Measurements from ENCODE around the gene SRSF4. TPM values are rescaled to one million over a fixed set of nuclear protein-coding genes. Genes with fewer than 3 reads are reported as not detected.

SRSF4 gene
- total RNA-seq, 1 donor: 27.9 TPM

DNA sequence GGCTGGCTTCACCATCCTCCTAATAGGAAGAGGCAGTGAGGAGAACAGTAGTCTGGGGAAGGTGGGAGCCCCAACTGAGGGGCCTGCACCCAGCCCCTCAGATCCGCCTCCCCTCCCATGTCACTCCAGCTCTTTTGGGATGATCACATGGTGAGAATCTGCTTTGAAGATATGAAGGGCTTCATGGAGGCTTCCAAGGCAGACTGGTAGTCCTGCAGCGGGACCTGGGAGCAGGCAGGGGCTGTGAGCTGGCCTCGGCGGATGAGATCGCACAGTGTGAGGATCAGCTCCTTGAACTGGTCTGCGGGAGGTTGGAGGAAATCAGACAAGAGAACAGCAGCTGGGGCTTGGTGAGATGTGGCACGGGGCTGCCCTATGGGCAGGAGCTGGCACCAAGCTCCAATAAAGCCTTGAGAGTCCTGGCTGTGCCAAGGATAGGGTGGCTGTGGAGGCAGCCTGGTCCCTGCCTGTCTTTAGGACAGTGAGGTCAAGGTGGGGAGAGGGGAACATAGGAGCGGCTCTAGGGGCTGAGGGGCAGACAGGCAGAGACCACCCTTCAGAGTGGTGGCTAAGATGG lies 12.3 kb upstream of the SRSF4 start:
- TF ChIP-seq, protein P1, sequence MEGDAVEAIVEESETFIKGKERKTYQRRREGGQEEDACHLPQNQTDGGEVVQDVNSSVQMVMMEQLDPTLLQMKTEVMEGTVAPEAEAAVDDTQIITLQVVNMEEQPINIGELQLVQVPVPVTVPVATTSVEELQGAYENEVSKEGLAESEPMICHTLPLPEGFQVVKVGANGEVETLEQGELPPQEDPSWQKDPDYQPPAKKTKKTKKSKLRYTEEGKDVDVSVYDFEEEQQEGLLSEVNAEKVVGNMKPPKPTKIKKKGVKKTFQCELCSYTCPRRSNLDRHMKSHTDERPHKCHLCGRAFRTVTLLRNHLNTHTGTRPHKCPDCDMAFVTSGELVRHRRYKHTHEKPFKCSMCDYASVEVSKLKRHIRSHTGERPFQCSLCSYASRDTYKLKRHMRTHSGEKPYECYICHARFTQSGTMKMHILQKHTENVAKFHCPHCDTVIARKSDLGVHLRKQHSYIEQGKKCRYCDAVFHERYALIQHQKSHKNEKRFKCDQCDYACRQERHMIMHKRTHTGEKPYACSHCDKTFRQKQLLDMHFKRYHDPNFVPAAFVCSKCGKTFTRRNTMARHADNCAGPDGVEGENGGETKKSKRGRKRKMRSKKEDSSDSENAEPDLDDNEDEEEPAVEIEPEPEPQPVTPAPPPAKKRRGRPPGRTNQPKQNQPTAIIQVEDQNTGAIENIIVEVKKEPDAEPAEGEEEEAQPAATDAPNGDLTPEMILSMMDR (IDR thresholded peaks at IDR 0.05; ENCODE audit: extremely low read depth, low read depth, low read length): no peak
- no peaks in the 10 kb centered on the region for H4K20me1 ChIP-seq (ENCODE audit: insufficient read depth, low read length)
- no peak overlapping the region for H3K4me2 ChIP-seq (ENCODE audit: insufficient read depth, low read length)
- no peak for DNase-seq (ENCODE audit: insufficient read length, low spot score, missing footprints)
- H2AFZ ChIP-seq (ENCODE audit: low read length): no peak overlapping the region
- no peak overlapping the region for H3K4me3 ChIP-seq (ENCODE audit: insufficient read depth, low read length)
- H3K4me1 ChIP-seq (ENCODE audit: insufficient read depth, low read length): peaks cover 18% of the 10 kb centered on the region
- no peaks in the 10 kb centered on the region for H3K9me3 ChIP-seq (ENCODE audit: low read depth, low read length)
- H3K27ac ChIP-seq (ENCODE audit: low read depth, low read length): no peak overlapping the region
- no peaks in the 10 kb centered on the region for H3K79me2 ChIP-seq (ENCODE audit: insufficient read depth, low read length)
- no peaks in the 10 kb centered on the region for H3K27me3 ChIP-seq (ENCODE audit: insufficient read depth, low read length)
- peaks cover 19% of the 10 kb centered on the region for H3K36me3 ChIP-seq (ENCODE audit: insufficient read depth, low read length)

DNA sequence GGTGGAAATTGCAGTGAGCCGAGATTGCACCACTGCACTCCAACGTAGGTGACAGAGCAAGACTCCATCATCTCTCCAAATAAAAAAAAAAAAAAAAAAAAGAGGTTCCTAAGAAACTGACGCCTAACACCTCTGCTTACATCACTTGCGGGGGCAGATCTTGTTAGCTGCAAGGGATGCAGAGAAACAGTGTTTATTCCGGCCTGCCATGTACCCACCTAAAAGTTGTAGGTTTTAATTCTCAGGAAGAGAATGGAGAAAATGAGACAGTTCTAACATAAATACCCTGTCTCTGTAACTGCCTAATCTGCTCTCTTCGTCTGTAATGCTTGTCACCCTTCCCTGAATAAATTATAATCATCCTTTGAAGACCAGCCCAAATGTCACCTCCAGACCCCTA lies 9.0 kb upstream of the SRSF4 start:
- Histone ChIP-seq H2AFZ (ENCODE audit: low read length) (no peak overlapping the region), H3K27me3 (ENCODE audit: insufficient read depth, low read length) (no peaks in the 10 kb centered on the region), H3K9me3 (ENCODE audit: low read depth, low read length) (no peaks in the 10 kb centered on the region), H3K27ac (ENCODE audit: low read depth, low read length) (no peak overlapping the region), H3K36me3 (ENCODE audit: insufficient read depth, low read length) (peaks cover 11% of the 10 kb centered on the region), H3K4me2 (ENCODE audit: insufficient read depth, low read length) (no peak overlapping the region), H3K4me1 (ENCODE audit: insufficient read depth, low read length) (peaks cover under 1% of the 10 kb centered on the region), H4K20me1 (ENCODE audit: insufficient read depth, low read length) (no peaks in the 10 kb centered on the region), H3K4me3 (ENCODE audit: insufficient read depth, low read length) (no peak overlapping the region), H3K79me2 (ENCODE audit: insufficient read depth, low read length) (no peaks in the 10 kb centered on the region)
- TF ChIP-seq, protein P1 (IDR thresholded peaks at IDR 0.05; ENCODE audit: extremely low read depth, low read depth, low read length): no peak
- DNase-seq (ENCODE audit: insufficient read length, low spot score, missing footprints): no peak

DNA sequence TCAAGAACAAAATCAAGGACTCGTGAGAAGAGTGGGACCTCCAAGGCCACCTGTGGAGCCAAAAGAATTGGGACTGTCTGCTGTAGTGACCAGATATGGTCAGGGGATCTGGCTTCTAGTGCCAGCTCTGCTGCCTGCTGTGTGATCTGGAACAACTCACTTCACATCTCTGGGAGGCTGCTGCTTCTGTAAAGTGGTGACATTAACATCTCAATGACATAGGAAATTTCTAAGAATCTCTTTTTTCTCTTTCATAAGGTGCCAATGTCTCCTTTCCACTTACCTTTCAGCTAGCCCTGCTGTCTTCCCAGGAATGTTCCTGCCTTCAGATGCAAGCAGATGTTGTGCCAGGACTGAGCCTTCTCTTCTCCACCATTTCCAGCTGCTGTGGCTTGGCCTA lies 5.0 kb upstream of the SRSF4 start:
- TF ChIP-seq, protein P1 (IDR thresholded peaks at IDR 0.05; ENCODE audit: extremely low read depth, low read depth, low read length): no peak
- Histone ChIP-seq H3K4me2 (ENCODE audit: insufficient read depth, low read length) (no peak overlapping the region), H4K20me1 (ENCODE audit: insufficient read depth, low read length) (no peaks in the 10 kb centered on the region), H3K27me3 (ENCODE audit: insufficient read depth, low read length) (no peaks in the 10 kb centered on the region), H3K27ac (ENCODE audit: low read depth, low read length) (no peak overlapping the region), H3K4me3 (ENCODE audit: insufficient read depth, low read length) (no peak overlapping the region), H3K4me1 (ENCODE audit: insufficient read depth, low read length) (no peaks in the 10 kb centered on the region), H3K36me3 (ENCODE audit: insufficient read depth, low read length) (no peaks in the 10 kb centered on the region), H2AFZ (ENCODE audit: low read length) (no peak overlapping the region), H3K9me3 (ENCODE audit: low read depth, low read length) (no peaks in the 10 kb centered on the region), H3K79me2 (ENCODE audit: insufficient read depth, low read length) (no peaks in the 10 kb centered on the region)
- no peak for DNase-seq (ENCODE audit: insufficient read length, low spot score, missing footprints)

DNA sequence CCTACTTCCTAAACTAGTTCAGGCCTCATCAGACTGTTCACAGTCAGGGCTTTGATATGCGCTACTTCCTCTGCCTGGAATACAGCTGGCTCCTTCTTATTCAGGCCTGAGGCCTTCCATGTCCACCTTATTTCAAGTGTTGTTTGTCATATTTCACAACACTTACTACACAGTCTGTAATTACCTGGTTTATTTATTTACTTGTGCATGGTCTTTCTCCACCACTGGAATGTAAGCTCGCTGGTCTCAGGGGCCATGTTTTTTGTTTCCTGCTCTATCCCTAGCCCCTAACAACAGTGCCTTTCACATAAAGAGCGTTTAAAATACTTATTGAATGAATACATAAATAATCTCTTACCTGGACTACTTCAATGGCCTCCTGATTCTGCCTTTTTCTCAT lies 4.6 kb upstream of the SRSF4 start:
- Histone ChIP-seq H3K27ac (ENCODE audit: low read depth, low read length) (no peak overlapping the region), H3K4me1 (ENCODE audit: insufficient read depth, low read length) (no peaks in the 10 kb centered on the region), H3K36me3 (ENCODE audit: insufficient read depth, low read length) (no peaks in the 10 kb centered on the region), H4K20me1 (ENCODE audit: insufficient read depth, low read length) (no peaks in the 10 kb centered on the region), H3K27me3 (ENCODE audit: insufficient read depth, low read length) (no peaks in the 10 kb centered on the region), H3K4me3 (ENCODE audit: insufficient read depth, low read length) (no peak overlapping the region), H3K9me3 (ENCODE audit: low read depth, low read length) (no peaks in the 10 kb centered on the region), H3K4me2 (ENCODE audit: insufficient read depth, low read length) (no peak overlapping the region), H3K79me2 (ENCODE audit: insufficient read depth, low read length) (peaks cover 4% of the 10 kb centered on the region), H2AFZ (ENCODE audit: low read length) (no peak overlapping the region)
- DNase-seq (ENCODE audit: insufficient read length, low spot score, missing footprints): no peak
- TF ChIP-seq, protein P1 (IDR thresholded peaks at IDR 0.05; ENCODE audit: extremely low read depth, low read depth, low read length): no peak

Measured in osteoblast (primary cell).